Measurements from ENCODE around the gene MINDY4. TPM values are rescaled to one million over a fixed set of nuclear protein-coding genes. Genes with fewer than 3 reads are reported as not detected.

Gene MINDY4
- total and polyA plus RNA-seq, 2 donors (not counting 1 experiment from before 2014, with no cell fraction given): 6.1 to 6.3 TPM

DNA sequence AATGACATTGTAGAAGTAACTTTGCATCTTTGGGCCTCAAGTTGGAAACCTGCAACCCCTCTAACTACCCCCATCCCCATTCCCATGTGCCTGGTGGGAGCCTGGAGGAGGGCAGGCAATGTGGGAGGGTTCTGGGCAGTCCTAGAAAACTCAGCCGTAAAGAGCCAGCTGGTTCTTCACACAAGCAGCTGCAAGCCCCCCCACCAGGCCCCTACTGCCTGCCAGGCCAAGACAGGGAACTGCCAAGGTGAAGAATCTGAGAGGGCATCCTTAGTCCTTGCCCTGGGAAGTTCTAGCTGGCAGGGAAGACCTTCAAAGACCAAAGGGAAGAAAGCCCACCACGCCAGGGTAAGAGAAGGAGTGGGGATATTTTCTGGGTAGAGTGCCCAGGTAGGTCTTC lies 31.5 kb upstream of the MINDY4 start:
- Histone ChIP-seq H3K9me3 (ENCODE audit: control insufficient read depth, insufficient read depth, low read depth, low read length) (no peaks in the 10 kb centered on the region), H4K20me1 (ENCODE audit: control insufficient read depth, extremely low read depth, insufficient read depth, low read length) (no peaks in the 10 kb centered on the region), H3K27ac (ENCODE audit: insufficient read depth, low read length) (no peak overlapping the region), H3K4me3 (replicated peaks in 1 of 4; ENCODE audit: control extremely low read depth in 1 of 4, insufficient read depth in 1 of 4, low read depth in 3 of 4, low read length in 4 of 4) (no peak overlapping the region), H3K79me2 (ENCODE audit: control insufficient read depth, insufficient read depth, low read length) (no peaks in the 10 kb centered on the region), H2AFZ (ENCODE audit: low read length) (no peak overlapping the region), H3K36me3 (ENCODE audit: control insufficient read depth, insufficient read depth, low read length) (no peaks in the 10 kb centered on the region), H3K4me1 (ENCODE audit: control insufficient read depth, extremely low read depth, insufficient read depth, low read length) (no peaks in the 10 kb centered on the region), H3K27me3 (ENCODE audit: control insufficient read depth, insufficient read depth, low read length) (peaks cover 16% of the 10 kb centered on the region), H3K4me2 (ENCODE audit: extremely low read depth, insufficient read depth, low read length) (no peak overlapping the region), H3K9ac (ENCODE audit: insufficient read depth, low read length) (no peak overlapping the region)
- TF ChIP-seq EZH2 (IDR thresholded peaks at IDR 0.05; ENCODE audit: low read length, missing control alignments): no peak
- TF ChIP-seq, protein P1, sequence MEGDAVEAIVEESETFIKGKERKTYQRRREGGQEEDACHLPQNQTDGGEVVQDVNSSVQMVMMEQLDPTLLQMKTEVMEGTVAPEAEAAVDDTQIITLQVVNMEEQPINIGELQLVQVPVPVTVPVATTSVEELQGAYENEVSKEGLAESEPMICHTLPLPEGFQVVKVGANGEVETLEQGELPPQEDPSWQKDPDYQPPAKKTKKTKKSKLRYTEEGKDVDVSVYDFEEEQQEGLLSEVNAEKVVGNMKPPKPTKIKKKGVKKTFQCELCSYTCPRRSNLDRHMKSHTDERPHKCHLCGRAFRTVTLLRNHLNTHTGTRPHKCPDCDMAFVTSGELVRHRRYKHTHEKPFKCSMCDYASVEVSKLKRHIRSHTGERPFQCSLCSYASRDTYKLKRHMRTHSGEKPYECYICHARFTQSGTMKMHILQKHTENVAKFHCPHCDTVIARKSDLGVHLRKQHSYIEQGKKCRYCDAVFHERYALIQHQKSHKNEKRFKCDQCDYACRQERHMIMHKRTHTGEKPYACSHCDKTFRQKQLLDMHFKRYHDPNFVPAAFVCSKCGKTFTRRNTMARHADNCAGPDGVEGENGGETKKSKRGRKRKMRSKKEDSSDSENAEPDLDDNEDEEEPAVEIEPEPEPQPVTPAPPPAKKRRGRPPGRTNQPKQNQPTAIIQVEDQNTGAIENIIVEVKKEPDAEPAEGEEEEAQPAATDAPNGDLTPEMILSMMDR (conservative IDR thresholded peaks at IDR 0.05 in 1 of 2, IDR thresholded peaks at IDR 0.05 in 1 of 2; ENCODE audit: low read depth in 1 of 2, low read length in 2 of 2): no peak
- no peak for DNase-seq (ENCODE audit: low read depth in 2 of 2)

DNA sequence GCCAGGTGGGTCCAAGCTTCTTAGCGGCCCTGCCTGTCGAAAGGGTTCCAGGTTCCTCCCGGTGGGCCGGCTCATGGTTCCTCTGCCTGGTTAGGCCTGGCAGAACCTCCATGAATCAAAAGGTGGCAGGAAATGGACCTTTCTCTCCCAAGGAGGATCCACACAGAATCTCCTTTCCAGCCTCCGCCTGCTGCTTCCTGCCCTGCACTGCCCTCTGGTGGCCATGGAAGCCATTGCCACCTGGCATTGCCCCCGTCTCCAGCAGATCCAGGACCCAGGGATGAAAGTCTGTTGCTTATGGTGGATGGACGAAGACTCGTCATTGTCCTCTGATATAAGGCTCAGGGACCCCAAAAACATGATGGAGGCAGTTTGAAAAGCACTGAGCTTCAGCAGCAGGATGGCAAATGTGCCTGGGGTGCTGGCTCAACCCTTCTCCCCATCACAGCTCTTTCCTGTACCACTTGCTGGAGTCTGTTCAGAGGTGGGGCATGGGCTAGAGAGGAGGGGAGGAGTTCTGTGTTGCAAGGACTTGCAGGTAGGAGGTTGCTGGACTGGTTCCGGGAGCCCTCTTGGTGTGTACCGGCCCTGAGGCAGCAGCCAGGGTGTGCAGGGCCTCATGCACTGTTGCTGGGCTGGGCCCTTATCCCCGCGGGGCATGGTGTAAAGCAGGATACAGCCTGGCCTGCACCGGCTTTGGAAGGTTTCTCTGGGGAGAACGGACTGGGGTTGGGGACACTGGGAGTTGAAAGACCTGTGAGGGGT lies 30.6 kb upstream of the MINDY4 start:
- Histone ChIP-seq H3K4me2 (ENCODE audit: extremely low read depth, insufficient read depth, low read length) (no peak overlapping the region), H2AFZ (ENCODE audit: low read length) (no peak overlapping the region), H4K20me1 (ENCODE audit: control insufficient read depth, extremely low read depth, insufficient read depth, low read length) (no peaks in the 10 kb centered on the region), H3K4me3 (replicated peaks in 1 of 4; ENCODE audit: control extremely low read depth in 1 of 4, insufficient read depth in 1 of 4, low read depth in 3 of 4, low read length in 4 of 4) (no peak overlapping the region), H3K9ac (ENCODE audit: insufficient read depth, low read length) (no peak overlapping the region), H3K27ac (ENCODE audit: insufficient read depth, low read length) (no peak overlapping the region), H3K4me1 (ENCODE audit: control insufficient read depth, extremely low read depth, insufficient read depth, low read length) (no peaks in the 10 kb centered on the region), H3K27me3 (ENCODE audit: control insufficient read depth, insufficient read depth, low read length) (peaks cover 16% of the 10 kb centered on the region), H3K79me2 (ENCODE audit: control insufficient read depth, insufficient read depth, low read length) (no peaks in the 10 kb centered on the region), H3K36me3 (ENCODE audit: control insufficient read depth, insufficient read depth, low read length) (no peaks in the 10 kb centered on the region), H3K9me3 (ENCODE audit: control insufficient read depth, insufficient read depth, low read depth, low read length) (no peaks in the 10 kb centered on the region)
- no peak for TF ChIP-seq EZH2 (IDR thresholded peaks at IDR 0.05; ENCODE audit: low read length, missing control alignments)
- TF ChIP-seq, protein P1 (conservative IDR thresholded peaks at IDR 0.05 in 1 of 2, IDR thresholded peaks at IDR 0.05 in 1 of 2; ENCODE audit: low read depth in 1 of 2, low read length in 2 of 2): peak; percentile 99
- DNase-seq (ENCODE audit: low read depth in 2 of 2): peak; percentile 34 to 60

DNA sequence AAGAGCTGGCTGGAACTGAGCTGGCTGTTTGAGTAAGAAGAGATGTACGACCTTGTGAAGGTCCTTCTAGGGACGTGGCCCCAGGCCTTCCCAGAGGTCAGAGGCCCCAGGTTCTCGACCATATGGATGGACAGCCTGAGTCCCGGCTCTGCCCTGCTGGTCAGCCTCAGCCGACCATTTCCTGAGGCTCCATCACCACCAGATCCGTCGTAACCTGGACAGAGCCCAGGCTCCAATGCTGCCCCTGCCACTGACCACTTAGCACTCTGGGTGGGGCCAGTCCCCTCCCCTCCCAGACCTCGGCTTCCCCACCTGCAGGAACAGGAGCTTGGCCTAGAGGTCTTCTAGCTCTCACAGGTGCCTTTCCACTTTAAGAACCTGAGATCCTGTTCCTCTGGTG lies 29.9 kb upstream of the MINDY4 start:
- no peaks in the 10 kb centered on the region for H3K79me2 ChIP-seq (ENCODE audit: control insufficient read depth, insufficient read depth, low read length)
- no peak overlapping the region for H3K27ac ChIP-seq (ENCODE audit: insufficient read depth, low read length)
- no peak overlapping the region for H2AFZ ChIP-seq (ENCODE audit: low read length)
- no peaks in the 10 kb centered on the region for H3K9me3 ChIP-seq (ENCODE audit: control insufficient read depth, insufficient read depth, low read depth, low read length)
- no peaks in the 10 kb centered on the region for H3K4me1 ChIP-seq (ENCODE audit: control insufficient read depth, extremely low read depth, insufficient read depth, low read length)
- H3K4me2 ChIP-seq (ENCODE audit: extremely low read depth, insufficient read depth, low read length): no peak overlapping the region
- H3K4me3 ChIP-seq (replicated peaks in 1 of 4; ENCODE audit: control extremely low read depth in 1 of 4, insufficient read depth in 1 of 4, low read depth in 3 of 4, low read length in 4 of 4): no peak overlapping the region
- DNase-seq (ENCODE audit: low read depth in 2 of 2): no peak
- H3K36me3 ChIP-seq (ENCODE audit: control insufficient read depth, insufficient read depth, low read length): no peaks in the 10 kb centered on the region
- H3K9ac ChIP-seq (ENCODE audit: insufficient read depth, low read length): no peak overlapping the region
- no peaks in the 10 kb centered on the region for H4K20me1 ChIP-seq (ENCODE audit: control insufficient read depth, extremely low read depth, insufficient read depth, low read length)
- TF ChIP-seq, protein P1 (conservative IDR thresholded peaks at IDR 0.05 in 1 of 2, IDR thresholded peaks at IDR 0.05 in 1 of 2; ENCODE audit: low read depth in 1 of 2, low read length in 2 of 2): no peak
- TF ChIP-seq EZH2 (IDR thresholded peaks at IDR 0.05; ENCODE audit: low read length, missing control alignments): no peak
- H3K27me3 ChIP-seq (ENCODE audit: control insufficient read depth, insufficient read depth, low read length): peaks cover 16% of the 10 kb centered on the region
